Fibroblast of peridontal ligament (primary cell): ENCODE data around the gene MAML2.

Source experiments
- DNase-seq: peaks from one replicate; pipeline ENCODE4 v3.0.0-alpha.2; 2010; ENCODE audit errors: extremely low read depth

Gene MAML2

GRCh38 chr11:96318399-96318798, 24.6 kb downstream of the MAML2 start:
- no peak for DNase-seq

- DNase-seq = no peak
Observed at GRCh38 chr11:96317985-96318384, 25.0 kb downstream of the MAML2 start.

- no peak for DNase-seq
Observed at GRCh38 chr11:96317571-96317970, 25.4 kb downstream of the MAML2 start.

- no peak for DNase-seq
Observed at GRCh38 chr11:96316869-96317268, 26.1 kb downstream of the MAML2 start.

- no peak for DNase-seq
Observed at GRCh38 chr11:96315476-96315875, 27.5 kb downstream of the MAML2 start.

- peak; percentile 39 for DNase-seq
Observed at GRCh38 chr11:96314326-96315020, 28.5 kb downstream of the MAML2 start.

- DNase-seq = no peak
Observed at GRCh38 chr11:96313163-96313562, 29.8 kb downstream of the MAML2 start.

GRCh38 chr11:96311120-96311568, 31.9 kb downstream of the MAML2 start:
- peak; percentile 89 for DNase-seq

- no peak for DNase-seq
Observed at GRCh38 chr11:96310236-96310635, 32.8 kb downstream of the MAML2 start.

- no peak for DNase-seq
Observed at GRCh38 chr11:96309643-96310017, 33.4 kb downstream of the MAML2 start.

- peak; percentile 51 for DNase-seq
Observed at GRCh38 chr11:96309016-96309642, 33.9 kb downstream of the MAML2 start.

- peak; percentile 94 for DNase-seq
Observed at GRCh38 chr11:96307776-96308140, 35.2 kb downstream of the MAML2 start.

GRCh38 chr11:96306933-96307775, 35.8 kb downstream of the MAML2 start:
- DNase-seq = peak; percentile 99

- DNase-seq = no peak
Observed at GRCh38 chr11:96306600-96306932, 36.4 kb downstream of the MAML2 start.

- no peak for DNase-seq
Observed at GRCh38 chr11:96306071-96306470, 36.9 kb downstream of the MAML2 start.

- DNase-seq = no peak
Observed at GRCh38 chr11:96303980-96304379, 39.0 kb downstream of the MAML2 start.

- peak; percentile 76 for DNase-seq
Observed at GRCh38 chr11:96303064-96303463, 39.9 kb downstream of the MAML2 start.

GRCh38 chr11:96301818-96302217, 41.2 kb downstream of the MAML2 start:
- DNase-seq = no peak

- no peak for DNase-seq
Observed at GRCh38 chr11:96299155-96299888, 43.7 kb downstream of the MAML2 start.

- DNase-seq = no peak
Observed at GRCh38 chr11:96295369-96295768, 47.6 kb downstream of the MAML2 start.

- no peak for DNase-seq
Observed at GRCh38 chr11:96294289-96294688, 48.7 kb downstream of the MAML2 start.

GRCh38 chr11:96293598-96294021, 49.4 kb downstream of the MAML2 start:
- peak; percentile 59 for DNase-seq
